SJSA1 (cell line): ENCODE results near the gene CALM1. TPM values are rescaled to one million over a fixed set of nuclear protein-coding genes. Genes with fewer than 3 reads are reported as not detected.
A peak's percentile ranks its signal among the peaks of the same experiment; 100 is the strongest.

ENCODE experiments used
- DNase-seq, 2 experiments: peaks; one replicate each; pipeline ENCODE4 v3.0.0-alpha.2; 2015 to 2020; ENCODE audit warnings: low spot score in 2 of 2, low read depth in 1 of 2
- H3K27ac ChIP-seq: fragments of 250-450 bp; sonication (Bioruptor Pico); 2 replicates; pipeline ENCODE4 v1.5.1; 2020; ENCODE audit warnings: mild to moderate bottlenecking, moderate library complexity
- H3K27me3 ChIP-seq: fragments of 250-450 bp; sonication (Bioruptor Pico); replicated peaks from 2 replicates; pipeline ENCODE4 v1.5.1; 2020; ENCODE audit warnings: mild to moderate bottlenecking, moderate library complexity
- H3K36me3 ChIP-seq: fragments of 250-450 bp; sonication (Bioruptor Pico); 2 replicates; pipeline ENCODE4 v1.5.1; 2020; ENCODE audit warnings: mild to moderate bottlenecking
- H3K4me1 ChIP-seq: fragments of 250-450 bp; sonication (Bioruptor Pico); replicated peaks from 2 replicates; pipeline ENCODE4 v1.6.1; 2021; ENCODE audit warnings: mild to moderate bottlenecking
- H3K4me3 ChIP-seq: fragments of 250-450 bp; sonication (Bioruptor Pico); 2 replicates; pipeline ENCODE4 v1.5.1; 2020; ENCODE audit warnings: mild to moderate bottlenecking
- H3K9me3 ChIP-seq: fragments of 250-450 bp; sonication (Bioruptor Pico); replicated peaks from 2 replicates; pipeline ENCODE4 v1.5.1; 2020; ENCODE audit warnings: mild to moderate bottlenecking
- total RNA-seq: library from RNA; depleted of rRNA; stranded (reverse); fragments of >200 nt; shearing (Covaris generic); gene quantifications from 2 replicates; pipeline ENCODE4 v1.2.3, GENCODE V29; 2014

The CALM1 gene
- total RNA-seq, 1 experiment from 2014 or later: 392 TPM

DNA sequence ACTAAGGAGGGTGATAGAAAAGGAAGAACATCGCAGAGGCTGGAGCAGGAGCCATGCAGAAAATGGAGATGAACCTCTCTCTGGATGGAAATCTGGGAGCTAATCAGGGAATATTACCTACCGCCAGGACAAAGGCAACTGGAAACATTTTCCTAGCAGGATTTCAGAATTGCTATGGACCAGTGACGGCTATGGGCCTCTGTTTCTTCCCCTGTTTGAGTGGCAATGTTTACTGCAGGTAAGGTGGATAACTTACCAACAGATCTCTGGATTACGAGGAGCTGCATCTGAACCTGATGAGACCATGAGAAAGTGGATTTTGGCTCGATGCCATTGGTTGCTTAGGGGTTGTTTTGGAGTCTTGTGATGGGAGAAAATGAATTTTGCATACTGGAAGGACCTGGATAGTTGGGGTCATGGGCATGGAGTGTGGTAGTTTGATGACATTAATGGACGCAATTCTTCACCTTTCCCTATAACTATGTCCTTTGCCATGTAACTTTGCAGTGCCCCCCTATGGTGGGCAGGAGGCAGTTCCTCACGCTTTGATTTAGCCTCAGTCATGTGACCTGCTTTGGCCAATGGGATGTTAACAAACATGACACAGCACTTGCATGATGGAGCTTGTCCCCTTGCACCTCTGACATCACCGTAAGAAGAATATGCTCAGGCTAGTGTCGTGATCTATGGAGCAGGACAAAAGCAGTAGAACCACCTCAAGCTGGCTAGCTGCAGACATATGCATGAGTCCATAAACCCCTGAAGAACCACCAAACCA lies 51.1 kb downstream of the CALM1 start:
- no peak overlapping the region for H3K4me3 ChIP-seq
- no peak for DNase-seq
- 0 out of 2 replicates have a peak, but pooled peaks cover 4% of the 10 kb centered on the region for H3K9me3 ChIP-seq
- no peaks in the 10 kb centered on the region for H3K27me3 ChIP-seq
- H3K4me1 ChIP-seq: no peaks in the 10 kb centered on the region
- no peaks in the 10 kb centered on the region for H3K36me3 ChIP-seq
- no peak overlapping the region for H3K27ac ChIP-seq

- Histone ChIP-seq H3K9me3 (0 out of 2 replicates have a peak, but pooled peaks cover 4% of the 10 kb centered on the region), H3K36me3 (no peaks in the 10 kb centered on the region), H3K27ac (no peak overlapping the region), H3K4me1 (no peaks in the 10 kb centered on the region), H3K27me3 (no peaks in the 10 kb centered on the region), H3K4me3 (no peak overlapping the region)
- no peak for DNase-seq
Observed at GRCh38 chr14:90449411-90449810, 52.6 kb downstream of the CALM1 start.

DNA sequence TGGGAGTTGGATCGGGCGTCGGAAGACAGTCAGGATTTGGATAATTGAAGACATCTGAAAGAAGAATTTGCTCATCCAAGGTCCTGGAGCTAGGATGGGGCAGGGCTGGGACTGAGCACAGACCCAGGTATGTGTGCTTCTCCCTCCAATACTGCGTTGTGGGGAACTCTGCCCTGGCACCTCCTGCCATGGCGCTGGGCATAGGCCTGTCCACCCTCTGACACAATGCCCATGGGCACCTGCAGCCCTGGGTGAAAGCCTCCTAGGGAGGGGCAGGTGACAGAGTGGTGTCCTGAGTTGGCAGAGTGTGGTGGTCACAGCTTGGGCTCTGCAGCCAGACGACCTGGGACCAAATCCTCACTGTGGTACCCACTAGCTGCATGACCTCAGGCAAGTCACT lies 53.3 kb downstream of the CALM1 start:
- H3K27me3 ChIP-seq: no peaks in the 10 kb centered on the region
- no peak overlapping the region for H3K4me3 ChIP-seq
- no peak overlapping the region for H3K27ac ChIP-seq
- 0 out of 2 replicates have a peak, but pooled peaks cover 4% of the 10 kb centered on the region for H3K9me3 ChIP-seq
- H3K4me1 ChIP-seq: no peaks in the 10 kb centered on the region
- no peak for DNase-seq
- no peaks in the 10 kb centered on the region for H3K36me3 ChIP-seq

DNA sequence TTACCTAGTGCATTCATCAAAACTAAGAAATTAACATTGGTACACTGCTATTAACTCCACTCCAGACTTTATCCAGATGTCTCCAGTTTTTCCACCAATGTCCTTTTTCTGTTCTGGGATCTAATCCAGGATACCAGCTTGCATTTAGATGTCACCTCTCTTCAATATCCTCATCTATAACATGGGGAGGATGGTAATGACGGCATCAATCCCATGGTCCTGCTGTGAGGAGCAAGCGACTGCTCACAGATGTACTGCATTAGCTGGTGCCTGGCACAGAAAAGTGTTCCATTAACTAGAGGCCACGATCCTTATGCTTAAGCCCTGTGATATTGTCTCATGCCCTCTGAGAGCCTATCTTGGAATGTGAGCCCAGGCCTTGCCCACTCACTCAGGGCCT lies 53.8 kb downstream of the CALM1 start:
- H3K9me3 ChIP-seq: 0 out of 2 replicates have a peak, but pooled peaks cover 4% of the 10 kb centered on the region
- H3K27ac ChIP-seq: no peak overlapping the region
- no peaks in the 10 kb centered on the region for H3K27me3 ChIP-seq
- no peaks in the 10 kb centered on the region for H3K36me3 ChIP-seq
- H3K4me3 ChIP-seq: no peak overlapping the region
- no peaks in the 10 kb centered on the region for H3K4me1 ChIP-seq
- DNase-seq: no peak

DNA sequence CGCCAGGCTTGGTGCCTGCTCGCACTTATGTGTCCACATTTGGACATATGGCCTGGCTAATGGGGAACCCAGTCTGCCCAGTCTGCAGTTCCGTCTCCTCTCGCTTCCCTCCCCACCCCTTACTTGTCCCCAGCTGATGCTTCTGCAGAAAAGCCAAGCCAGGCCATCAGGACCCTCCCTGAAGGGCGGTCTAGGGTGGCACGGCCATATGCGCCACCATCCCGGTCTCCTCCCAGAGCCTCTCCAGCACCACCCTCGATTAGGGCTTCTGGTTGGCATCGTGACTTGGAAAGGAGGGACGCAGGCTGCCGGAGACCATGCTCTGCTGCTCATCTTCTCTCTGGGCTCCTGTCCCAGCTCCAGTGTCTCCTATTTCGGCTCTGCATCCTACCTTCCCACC lies 54.6 kb downstream of the CALM1 start:
- Histone ChIP-seq H3K4me3 (no peak overlapping the region), H3K9me3 (0 out of 2 replicates have a peak, but pooled peaks cover 4% of the 10 kb centered on the region), H3K27me3 (no peaks in the 10 kb centered on the region), H3K4me1 (no peaks in the 10 kb centered on the region), H3K36me3 (no peaks in the 10 kb centered on the region), H3K27ac (no peak overlapping the region)
- DNase-seq: no peak

DNA sequence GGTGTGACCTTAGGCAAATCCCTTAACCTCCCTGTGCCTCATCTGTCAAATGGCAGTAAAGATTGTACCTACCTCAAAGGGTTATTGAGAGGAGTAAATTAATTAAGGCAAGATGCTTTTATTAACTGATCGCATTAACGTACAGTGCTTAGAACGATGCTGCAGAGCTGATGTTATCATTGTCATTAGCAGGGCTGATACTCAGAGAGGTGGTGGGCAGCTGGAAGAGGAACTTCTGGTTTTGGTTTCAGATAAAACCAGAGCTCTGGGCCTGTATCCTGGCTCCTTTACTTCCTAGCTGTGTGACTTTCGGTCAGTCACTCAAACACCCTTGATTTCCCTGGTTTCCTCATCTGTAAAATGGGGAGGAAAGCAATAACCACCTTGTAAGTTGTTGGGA lies 55.1 kb downstream of the CALM1 start:
- H3K4me1 ChIP-seq: no peaks in the 10 kb centered on the region
- DNase-seq: no peak
- no peak overlapping the region for H3K4me3 ChIP-seq
- 0 out of 2 replicates have a peak, but pooled peaks cover 4% of the 10 kb centered on the region for H3K9me3 ChIP-seq
- no peak overlapping the region for H3K27ac ChIP-seq
- no peaks in the 10 kb centered on the region for H3K36me3 ChIP-seq
- H3K27me3 ChIP-seq: no peaks in the 10 kb centered on the region

GRCh38 chr14:90452366-90452765 lies 55.5 kb downstream of the CALM1 start:
- Histone ChIP-seq H3K27me3 (no peaks in the 10 kb centered on the region), H3K36me3 (no peaks in the 10 kb centered on the region), H3K4me1 (no peaks in the 10 kb centered on the region), H3K9me3 (0 out of 2 replicates have a peak, but pooled peaks cover 4% of the 10 kb centered on the region), H3K27ac (no peak overlapping the region), H3K4me3 (no peak overlapping the region)
- no peak for DNase-seq

- no peaks in the 10 kb centered on the region for H3K4me1 ChIP-seq
Observed at GRCh38 chr14:90453401-90453951, 56.6 kb downstream of the CALM1 start.

GRCh38 chr14:90454041-90455000 lies 57.5 kb downstream of the CALM1 start:
- H3K27ac ChIP-seq: no peak overlapping the region
- no peaks in the 10 kb centered on the region for H3K36me3 ChIP-seq
- peak; percentile 34 to 57 for DNase-seq
- no peaks in the 10 kb centered on the region for H3K27me3 ChIP-seq
- H3K9me3 ChIP-seq: no peaks in the 10 kb centered on the region
- no peaks in the 10 kb centered on the region for H3K4me1 ChIP-seq
- H3K4me3 ChIP-seq: 0 out of 2 replicates have a peak overlapping the region, but pooled peaks have one; percentile 7

More at GRCh38 chr14:90453401-90453951, 56.6 kb downstream of the CALM1 start:
- no peak overlapping the region for H3K27ac ChIP-seq
- H3K9me3 ChIP-seq: no peaks in the 10 kb centered on the region
- DNase-seq: no peak
- H3K36me3 ChIP-seq: no peaks in the 10 kb centered on the region
- H3K27me3 ChIP-seq: no peaks in the 10 kb centered on the region
- H3K4me3 ChIP-seq: no peak overlapping the region

- Histone ChIP-seq H3K27me3 (no peaks in the 10 kb centered on the region), H3K27ac (no peak overlapping the region), H3K36me3 (no peaks in the 10 kb centered on the region), H3K4me3 (no peak overlapping the region), H3K4me1 (no peaks in the 10 kb centered on the region), H3K9me3 (no peaks in the 10 kb centered on the region)
- DNase-seq: no peak
Observed at GRCh38 chr14:90455100-90455571, 58.3 kb downstream of the CALM1 start.

GRCh38 chr14:90456551-90456950 lies 59.7 kb downstream of the CALM1 start:
- no peaks in the 10 kb centered on the region for H3K27me3 ChIP-seq
- H3K36me3 ChIP-seq: no peaks in the 10 kb centered on the region
- H3K9me3 ChIP-seq: no peaks in the 10 kb centered on the region
- DNase-seq: no peak
- H3K4me1 ChIP-seq: no peaks in the 10 kb centered on the region
- no peak overlapping the region for H3K4me3 ChIP-seq
- no peak overlapping the region for H3K27ac ChIP-seq

DNA sequence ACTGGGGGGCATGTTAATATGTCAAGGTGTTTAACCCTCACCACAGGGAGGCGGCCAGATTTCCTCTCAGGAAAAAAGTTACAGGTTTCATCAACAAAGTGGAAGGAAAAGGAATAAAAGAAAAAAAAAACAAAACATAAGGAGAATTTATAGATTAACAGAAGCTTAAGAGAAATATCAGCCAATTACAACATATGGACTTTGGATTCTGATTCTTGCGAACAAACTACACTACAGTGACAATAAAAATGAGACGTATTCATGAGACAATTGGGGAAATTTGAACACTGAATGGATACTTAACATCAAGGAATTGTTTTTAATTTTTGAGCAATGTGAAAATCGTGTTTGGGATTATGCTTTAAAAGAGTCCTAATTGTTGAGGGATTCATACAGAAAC lies 60.4 kb downstream of the CALM1 start:
- H3K27ac ChIP-seq: no peak overlapping the region
- H3K4me1 ChIP-seq: no peaks in the 10 kb centered on the region
- H3K4me3 ChIP-seq: no peak overlapping the region
- H3K36me3 ChIP-seq: no peaks in the 10 kb centered on the region
- no peak for DNase-seq
- no peaks in the 10 kb centered on the region for H3K9me3 ChIP-seq
- no peaks in the 10 kb centered on the region for H3K27me3 ChIP-seq
